OCI-LY7 (cell line): ENCODE measurements around the gene NAV1. TPM values are rescaled to one million over a fixed set of nuclear protein-coding genes. Genes with fewer than 3 reads are reported as not detected.

Source experiments
- BruUV-seq: library from RNA; stranded (reverse); fragments of 400-500 nt; replicated peaks from 2 replicates; lab custom pipeline; 2021; lab: Mats Ljungman, UMichigan
- CTCF ChIA-PET: fragments of 300-600 bp; sonication (Branson Sonifier 250); formaldehyde crosslinking; loops from one replicate; lab custom pipeline; 2022; ENCODE audit warnings: antibody characterized with exemption; ENCODE audit not compliant: unreplicated experiment; lab: Charles Lee
- POLR2A ChIA-PET: fragments of 300-600 bp; sonication (Branson Sonifier 250); formaldehyde crosslinking; loops from one replicate; lab custom pipeline; 2022; ENCODE audit warnings: antibody characterized with exemption; lab: Charles Lee
- DNase-seq: peaks from one replicate; pipeline ENCODE4 v3.0.0-alpha.2; 2015; ENCODE audit warnings: low spot score
- H2AFZ ChIP-seq: fragments of 200-600 bp; sonication (generic), shearing (Covaris generic); 2 replicates; pipeline ENCODE4 v1.6.1; 2014; ENCODE audit warnings: mild to moderate bottlenecking, antibody characterized with exemption, low read length, moderate library complexity
- H3K27ac ChIP-seq: fragments of 200-600 bp; sonication (generic); 2 replicates; pipeline ENCODE4 v1.5.1; 2014; ENCODE audit warnings: mixed run types, low read depth, mild to moderate bottlenecking, moderate library complexity, low read length, inconsistent platforms; ENCODE audit not compliant: poor library complexity, severe bottlenecking
- H3K36me3 ChIP-seq: fragments of 200-600 bp; sonication (generic); 2 replicates; pipeline ENCODE4 v1.6.1; 2014; ENCODE audit warnings: mild to moderate bottlenecking, antibody characterized with exemption, low read length, moderate library complexity, mixed read lengths; ENCODE audit not compliant: insufficient read depth
- H3K4me1 ChIP-seq: fragments of 200-600 bp; sonication (generic); 2 replicates; pipeline ENCODE4 v1.5.1; 2014; ENCODE audit warnings: mild to moderate bottlenecking, low read length; ENCODE audit not compliant: insufficient read depth, poor library complexity, severe bottlenecking
- H3K4me2 ChIP-seq: fragments of 200-600 bp; sonication (generic); 2 replicates; pipeline ENCODE4 v1.6.1; 2014; ENCODE audit warnings: mild to moderate bottlenecking, low read length
- H3K4me3 ChIP-seq: fragments of 200-600 bp; sonication (generic); 2 replicates; pipeline ENCODE4 v1.5.1; 2014; ENCODE audit warnings: mild to moderate bottlenecking, low read depth, low read length; ENCODE audit not compliant: poor library complexity, severe bottlenecking
- H3K79me2 ChIP-seq: fragments of 200-600 bp; sonication (generic); 2 replicates; pipeline ENCODE4 v1.6.1; 2016; ENCODE audit warnings: low read depth, mild to moderate bottlenecking, low read length, moderate library complexity, mixed read lengths; ENCODE audit not compliant: insufficient read depth
- H3K9me2 ChIP-seq: fragments of 200-600 bp; sonication (generic); 2 replicates; pipeline ENCODE4 v1.6.1; 2016; ENCODE audit warnings: mild to moderate bottlenecking, low read length, mixed read lengths; ENCODE audit not compliant: insufficient read depth
- H3K9me3 ChIP-seq: fragments of 200-600 bp; sonication (generic); 2 replicates; pipeline ENCODE4 v1.6.1; 2014; ENCODE audit warnings: mild to moderate bottlenecking, mixed run types, low read length, mixed read lengths
- H4K20me1 ChIP-seq: fragments of 200-600 bp; sonication (generic); 2 replicates; pipeline ENCODE4 v1.6.1; 2014; ENCODE audit warnings: mild to moderate bottlenecking, antibody characterized with exemption, low read length, moderate library complexity, mixed read lengths; ENCODE audit not compliant: insufficient read depth
- EZH2phosphoT487 ChIP-seq: fragments of 200-600 bp; sonication (generic); IDR thresholded peaks from 2 replicates; pipeline ENCODE4 v1.6.1; 2018; ENCODE audit warnings: low read depth, borderline replicate concordance, mild to moderate bottlenecking, mixed run types, antibody characterized with exemption, low read length, moderate library complexity, mixed read lengths
- intact Hi-C: fragments of 100-400 bp; cut with micrococcal nuclease; formaldehyde crosslinking; loops from one replicate; pipeline ENCODE4 v1.10.0; 2022; ENCODE audit not compliant: unreplicated experiment
- total RNA-seq, 2 experiments: library from RNA; depleted of rRNA in 1 of 2; stranded (reverse); fragments of >200 nt in 1 of 2; shearing (Covaris generic) in 1 of 2; gene quantifications; 2 replicates each; pipeline ENCODE4 v1.2.3, GENCODE V29; 2014 to 2022
- TF ChIP-seq, protein P1 (sequence below): fragments of 200-600 bp; sonication (generic); conservative IDR thresholded peaks from 2 replicates; pipeline ENCODE4 v1.5.1; 2014; ENCODE audit warnings: mild to moderate bottlenecking, antibody characterized with exemption, low read length, moderate library complexity, mixed read lengths

The NAV1 gene
- total RNA-seq, 2 experiments from 2014 or later = 4.2 to 20.7 TPM

DNA sequence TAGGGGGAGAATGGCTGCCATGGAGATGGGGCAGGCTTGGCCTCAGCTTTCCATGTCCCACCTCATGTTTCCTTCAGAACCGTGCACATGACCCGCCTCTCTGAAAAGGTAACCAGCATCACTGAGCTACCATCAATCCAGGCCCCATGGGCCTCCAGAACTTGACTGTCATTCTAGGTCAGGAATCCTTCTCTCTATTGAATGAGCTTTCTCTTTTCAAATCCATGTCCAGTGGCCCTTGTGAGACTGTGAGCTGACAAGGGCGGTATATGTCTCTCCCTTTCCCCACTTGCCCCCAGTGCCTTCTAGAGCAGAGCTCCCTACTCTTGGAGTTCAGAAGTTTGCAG is 36.4 kb upstream of the NAV1 start:
- TF ChIP-seq, protein P1, sequence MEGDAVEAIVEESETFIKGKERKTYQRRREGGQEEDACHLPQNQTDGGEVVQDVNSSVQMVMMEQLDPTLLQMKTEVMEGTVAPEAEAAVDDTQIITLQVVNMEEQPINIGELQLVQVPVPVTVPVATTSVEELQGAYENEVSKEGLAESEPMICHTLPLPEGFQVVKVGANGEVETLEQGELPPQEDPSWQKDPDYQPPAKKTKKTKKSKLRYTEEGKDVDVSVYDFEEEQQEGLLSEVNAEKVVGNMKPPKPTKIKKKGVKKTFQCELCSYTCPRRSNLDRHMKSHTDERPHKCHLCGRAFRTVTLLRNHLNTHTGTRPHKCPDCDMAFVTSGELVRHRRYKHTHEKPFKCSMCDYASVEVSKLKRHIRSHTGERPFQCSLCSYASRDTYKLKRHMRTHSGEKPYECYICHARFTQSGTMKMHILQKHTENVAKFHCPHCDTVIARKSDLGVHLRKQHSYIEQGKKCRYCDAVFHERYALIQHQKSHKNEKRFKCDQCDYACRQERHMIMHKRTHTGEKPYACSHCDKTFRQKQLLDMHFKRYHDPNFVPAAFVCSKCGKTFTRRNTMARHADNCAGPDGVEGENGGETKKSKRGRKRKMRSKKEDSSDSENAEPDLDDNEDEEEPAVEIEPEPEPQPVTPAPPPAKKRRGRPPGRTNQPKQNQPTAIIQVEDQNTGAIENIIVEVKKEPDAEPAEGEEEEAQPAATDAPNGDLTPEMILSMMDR = no peak
- TF ChIP-seq EZH2phosphoT487 = no peak
- CTCF ChIA-PET = interaction anchor here (1.1 to 3.1 kb wide), 2 partner anchors 10 to 21 kb away, joined by 4 to 24 read pairs; no protein-coding TSS in a partner anchor
- intact Hi-C loops = no loop called here
- H4K20me1 ChIP-seq = peaks cover 4% of the 10 kb centered on the region; the same call in 1 of the 2 replicates
- no TSS peak for BruUV-seq
- H3K4me1 ChIP-seq = peaks cover 52% of the 10 kb centered on the region
- H2AFZ ChIP-seq = no peak overlapping the region
- H3K4me3 ChIP-seq = peak overlapping the region; percentile 30
- peak overlapping the region; percentile 79 for H3K4me2 ChIP-seq
- POLR2A ChIA-PET = interaction anchor here (0.6 to 3.8 kb wide), 5 partner anchors 9 to 84 kb away, joined by 3 to 32 read pairs (median 4); no protein-coding TSS in a partner anchor
- H3K79me2 ChIP-seq = peaks cover 33% of the 10 kb centered on the region; the same call in 1 of the 2 replicates
- H3K27ac ChIP-seq = peak overlapping the region; percentile 41
- no peaks in the 10 kb centered on the region for H3K9me2 ChIP-seq
- no peaks in the 10 kb centered on the region for H3K36me3 ChIP-seq
- DNase-seq = no peak
- H3K9me3 ChIP-seq = no peaks in the 10 kb centered on the region

DNA sequence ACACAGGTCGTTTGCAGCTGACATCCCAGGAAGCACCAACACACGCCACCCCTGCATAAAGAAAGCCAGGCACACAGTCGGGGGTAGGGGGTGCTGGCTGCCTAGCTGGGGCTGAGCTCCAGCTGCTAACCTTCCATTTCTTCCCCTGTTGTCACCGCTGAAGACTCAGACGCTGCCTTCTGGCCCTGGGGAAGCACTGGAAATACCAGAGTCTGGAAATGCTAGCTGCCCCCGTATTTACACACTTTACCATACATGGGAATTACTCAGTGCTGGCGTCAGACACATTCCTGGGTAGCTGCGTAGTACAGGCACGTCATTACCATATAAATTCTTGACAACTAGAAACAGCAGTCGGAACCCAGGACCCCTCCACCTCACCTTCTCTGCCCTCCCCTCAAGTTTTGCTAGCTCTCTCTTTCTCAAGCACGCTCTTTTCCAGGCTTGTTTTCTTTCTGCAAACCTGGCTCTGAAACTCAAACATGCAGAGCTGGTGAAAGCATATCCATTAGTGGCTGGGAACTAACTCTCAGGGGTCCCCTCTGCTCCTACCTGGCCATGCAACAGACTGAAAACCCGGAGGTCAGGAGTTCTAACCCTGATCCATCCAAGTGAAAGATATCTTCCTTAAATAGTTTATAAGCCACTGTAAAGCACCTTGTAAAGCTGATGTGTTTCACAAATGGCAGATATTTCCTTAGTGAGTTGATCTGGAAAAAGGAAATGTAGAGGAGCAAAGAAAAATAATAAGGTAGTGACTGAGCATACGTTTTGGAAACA is 35.3 kb upstream of the NAV1 start:
- peak overlapping the region; percentile 41 for H3K27ac ChIP-seq
- POLR2A ChIA-PET = interaction anchor here (0.5 to 3.8 kb wide), 7 partner anchors 8 to 914 kb away, joined by 3 to 32 read pairs (median 3); no protein-coding TSS in a partner anchor
- peaks cover 63% of the 10 kb centered on the region for H3K4me1 ChIP-seq
- no peaks in the 10 kb centered on the region for H3K9me3 ChIP-seq
- CTCF ChIA-PET = interaction anchor here (0.6 to 3.1 kb wide), 5 partner anchors 9 to 90 kb away, joined by 3 to 24 read pairs (median 4); no protein-coding TSS in a partner anchor
- H3K36me3 ChIP-seq = no peaks in the 10 kb centered on the region
- H4K20me1 ChIP-seq = peaks cover 4% of the 10 kb centered on the region; the same call in 1 of the 2 replicates
- no peaks in the 10 kb centered on the region for H3K9me2 ChIP-seq
- H3K4me2 ChIP-seq = peak overlapping the region; percentile 79
- intact Hi-C loops = no loop called here
- no peak for TF ChIP-seq EZH2phosphoT487
- TF ChIP-seq, protein P1 = no peak
- H3K4me3 ChIP-seq = peak overlapping the region; percentile 15
- H3K79me2 ChIP-seq = peaks cover 33% of the 10 kb centered on the region; the same call in 1 of the 2 replicates
- no peak for DNase-seq
- no peak overlapping the region; the same call in 1 of the 2 replicates for H2AFZ ChIP-seq
- BruUV-seq = no TSS peak
